ENCODE measurements around the gene KCNRG.

Gene KCNRG

DNA sequence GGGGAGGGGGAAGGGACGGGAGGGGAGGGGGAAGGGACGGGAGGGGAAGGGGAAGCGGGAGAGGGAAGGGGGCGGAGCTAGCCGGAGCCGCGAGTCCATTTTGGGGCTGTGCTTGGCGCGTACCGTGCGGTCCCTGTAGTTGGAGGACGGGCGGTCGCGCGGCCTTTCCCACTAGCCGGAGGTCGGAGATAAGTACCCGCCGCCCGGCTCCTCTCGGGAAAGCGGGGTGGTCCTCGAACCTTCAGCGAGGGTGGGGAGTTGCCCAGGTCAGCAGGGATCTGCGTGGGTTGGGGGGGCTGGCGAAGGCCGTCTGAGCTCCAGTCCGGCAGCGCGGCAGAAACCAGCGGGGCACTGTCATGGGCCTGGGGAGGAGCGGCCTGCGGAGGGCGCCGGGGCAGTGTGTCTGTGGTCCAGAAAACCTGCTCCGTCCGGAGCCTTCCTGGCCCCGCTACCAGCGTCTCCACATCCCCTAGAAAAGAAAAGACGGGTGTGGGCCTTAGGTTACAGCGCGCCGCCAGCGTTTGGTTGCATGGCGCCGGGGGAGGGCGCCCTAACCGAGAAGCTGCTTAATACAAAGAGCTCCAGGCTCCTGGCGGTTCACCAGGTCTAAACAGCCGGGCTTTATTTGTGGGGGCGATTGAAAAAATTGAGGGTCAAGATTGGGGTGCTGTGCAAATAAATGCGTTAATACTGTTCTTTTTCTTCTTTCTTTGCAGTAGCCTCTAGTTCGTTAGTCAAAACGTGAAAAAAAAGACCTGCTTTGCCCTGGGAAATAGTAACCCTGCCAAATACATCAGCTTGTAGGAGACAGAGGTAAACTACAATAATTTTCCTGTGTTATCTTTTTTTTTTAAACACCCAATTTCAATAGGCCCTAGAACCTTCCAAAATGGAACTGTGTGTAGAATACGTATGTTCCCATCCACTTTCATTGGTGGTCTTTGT lies 18.0 kb upstream of the KCNRG start, which contains the start of gene TRIM13:
Gene TRIM13 (plus strand): TSS at position 92 of the 945 bp plus-strand sequence. CDS start 14,899 bp downstream, outside the sequence.
- TF ChIP-seq, protein P1, sequence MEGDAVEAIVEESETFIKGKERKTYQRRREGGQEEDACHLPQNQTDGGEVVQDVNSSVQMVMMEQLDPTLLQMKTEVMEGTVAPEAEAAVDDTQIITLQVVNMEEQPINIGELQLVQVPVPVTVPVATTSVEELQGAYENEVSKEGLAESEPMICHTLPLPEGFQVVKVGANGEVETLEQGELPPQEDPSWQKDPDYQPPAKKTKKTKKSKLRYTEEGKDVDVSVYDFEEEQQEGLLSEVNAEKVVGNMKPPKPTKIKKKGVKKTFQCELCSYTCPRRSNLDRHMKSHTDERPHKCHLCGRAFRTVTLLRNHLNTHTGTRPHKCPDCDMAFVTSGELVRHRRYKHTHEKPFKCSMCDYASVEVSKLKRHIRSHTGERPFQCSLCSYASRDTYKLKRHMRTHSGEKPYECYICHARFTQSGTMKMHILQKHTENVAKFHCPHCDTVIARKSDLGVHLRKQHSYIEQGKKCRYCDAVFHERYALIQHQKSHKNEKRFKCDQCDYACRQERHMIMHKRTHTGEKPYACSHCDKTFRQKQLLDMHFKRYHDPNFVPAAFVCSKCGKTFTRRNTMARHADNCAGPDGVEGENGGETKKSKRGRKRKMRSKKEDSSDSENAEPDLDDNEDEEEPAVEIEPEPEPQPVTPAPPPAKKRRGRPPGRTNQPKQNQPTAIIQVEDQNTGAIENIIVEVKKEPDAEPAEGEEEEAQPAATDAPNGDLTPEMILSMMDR (IDR thresholded peaks at IDR 0.05; ENCODE audit: low read depth, low read length): peak; percentile 78
- H3K4me3 ChIP-seq (ENCODE audit: low read depth, low read length): peak within 1 kb of the TSS; percentile 80

DNA sequence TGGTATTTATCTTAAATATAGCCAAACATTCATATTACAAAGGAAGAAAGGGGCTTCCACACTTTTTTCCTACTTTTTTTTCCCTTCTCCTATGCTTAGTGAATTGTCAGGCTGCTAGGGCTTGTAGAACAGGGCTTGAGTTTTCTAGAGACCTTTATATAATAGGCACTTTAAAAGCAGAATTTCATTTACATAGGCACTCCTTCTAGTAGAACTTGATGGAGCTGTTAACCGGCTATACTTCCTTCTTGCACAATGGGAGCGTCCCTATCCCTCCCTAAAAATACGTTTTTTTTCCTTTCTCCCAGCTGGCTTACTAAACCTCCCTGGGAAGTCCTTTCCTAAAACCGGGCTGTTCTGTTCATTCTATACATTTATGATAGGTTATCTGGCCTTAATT lies 17.3 kb upstream of the KCNRG start:
- TF ChIP-seq, protein P1 (IDR thresholded peaks at IDR 0.05; ENCODE audit: low read depth, low read length): no peak
- H3K4me3 ChIP-seq (ENCODE audit: low read depth, low read length): peak overlapping the region; percentile 80

DNA sequence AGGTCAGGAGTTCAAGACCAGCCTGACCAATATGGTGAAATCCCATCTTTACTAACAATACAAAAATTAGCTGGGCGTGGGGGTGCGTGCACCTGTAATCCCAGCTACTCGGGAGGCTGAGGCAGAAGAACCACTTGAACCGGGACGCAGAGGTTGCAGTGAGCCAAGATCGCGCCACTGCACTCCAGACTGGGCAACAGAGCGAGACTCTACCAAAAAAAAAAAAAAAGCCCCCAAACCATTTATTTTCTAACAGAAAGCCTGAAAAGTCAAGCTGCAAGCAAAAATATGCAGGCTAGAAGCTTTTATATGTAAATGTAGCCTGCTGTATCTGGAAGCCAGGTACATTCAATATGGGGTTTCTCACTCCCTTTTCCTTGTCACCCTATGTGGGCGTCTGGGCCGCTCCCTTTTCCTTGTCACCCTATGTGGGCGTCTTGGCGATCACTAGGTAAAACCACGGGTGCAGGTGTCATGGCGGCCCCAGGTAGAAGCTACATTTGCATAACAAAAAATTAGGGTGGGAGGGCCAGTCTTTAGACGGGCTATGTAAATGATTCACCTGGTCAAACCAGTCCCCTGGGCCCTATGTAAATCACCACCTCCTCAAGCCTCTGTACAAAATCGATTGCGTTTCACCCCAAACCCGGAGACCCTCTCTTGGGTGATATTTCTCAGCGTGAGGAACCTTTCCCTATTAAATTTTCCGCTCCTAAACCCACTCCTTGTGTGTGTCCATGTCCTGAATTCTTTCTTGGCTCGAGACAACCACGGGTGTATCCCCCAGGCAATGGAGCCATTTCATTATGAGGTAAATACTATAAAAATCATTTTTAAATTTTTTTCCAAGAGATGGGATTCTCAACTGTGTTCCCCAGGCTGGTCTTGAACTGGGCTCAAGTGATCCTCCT lies 16.3 kb upstream of the KCNRG start:
- TF ChIP-seq, protein P1 (IDR thresholded peaks at IDR 0.05; ENCODE audit: low read depth, low read length): no peak
- H3K4me3 ChIP-seq (ENCODE audit: low read depth, low read length): peak overlapping the region; percentile 80

DNA sequence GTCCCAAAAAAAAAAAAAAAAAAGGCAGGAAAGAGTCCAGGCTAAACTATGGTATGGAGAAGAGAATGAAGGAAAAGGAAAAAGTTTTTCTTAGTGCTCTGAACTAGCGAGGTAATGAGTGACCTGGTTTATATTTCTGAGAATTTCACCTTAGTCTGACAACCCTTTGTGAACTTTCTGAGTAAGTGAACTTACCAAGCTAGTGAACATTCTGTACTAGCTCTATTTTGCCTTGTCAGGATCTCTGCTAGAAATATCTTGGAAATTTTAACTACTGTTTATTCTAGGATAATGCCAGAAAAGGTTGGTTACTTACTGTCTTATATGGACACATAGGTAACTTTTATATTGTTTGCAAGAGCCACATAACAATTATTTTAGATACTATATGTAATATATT lies 14.0 kb upstream of the KCNRG start:
- TF ChIP-seq, protein P1 (IDR thresholded peaks at IDR 0.05; ENCODE audit: low read depth, low read length): no peak
- no peak overlapping the region for H3K4me3 ChIP-seq (ENCODE audit: low read depth, low read length)

DNA sequence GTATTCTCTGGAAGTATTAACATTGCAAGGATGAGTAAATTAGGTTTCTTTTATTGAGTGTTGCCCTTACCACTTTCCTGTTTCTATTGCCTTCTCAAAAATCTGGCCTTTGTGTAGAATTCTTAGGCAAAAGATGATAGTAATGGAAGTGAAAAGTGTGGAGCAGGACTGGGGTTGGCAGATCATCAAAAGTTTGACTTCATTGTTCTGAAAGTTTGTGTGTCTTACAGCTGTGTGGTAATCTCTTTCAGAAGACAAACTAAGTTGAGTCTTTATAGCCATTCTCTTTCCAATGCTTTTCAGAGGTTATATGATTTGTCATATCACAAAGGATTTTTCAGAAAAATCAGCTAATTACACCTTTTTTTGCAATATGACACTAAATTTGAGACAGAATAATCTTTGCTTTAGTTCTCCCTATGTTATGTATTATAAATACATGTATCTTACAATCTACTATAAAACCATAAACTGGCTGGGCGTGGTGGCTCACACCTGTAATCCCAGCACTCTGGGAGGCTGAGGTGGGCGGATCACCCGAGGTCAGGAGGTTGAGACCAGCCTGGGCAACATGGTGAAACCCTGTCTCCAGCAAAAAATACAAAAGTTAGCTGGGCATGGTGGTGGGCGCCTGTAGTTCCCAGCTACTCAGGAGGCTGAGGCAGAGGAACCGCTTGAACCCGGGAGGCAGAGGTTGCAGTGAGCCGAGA lies 8.7 kb upstream of the KCNRG start:
- H3K4me3 ChIP-seq (ENCODE audit: low read depth, low read length): no peak overlapping the region
- TF ChIP-seq, protein P1 (IDR thresholded peaks at IDR 0.05; ENCODE audit: low read depth, low read length): no peak

DNA sequence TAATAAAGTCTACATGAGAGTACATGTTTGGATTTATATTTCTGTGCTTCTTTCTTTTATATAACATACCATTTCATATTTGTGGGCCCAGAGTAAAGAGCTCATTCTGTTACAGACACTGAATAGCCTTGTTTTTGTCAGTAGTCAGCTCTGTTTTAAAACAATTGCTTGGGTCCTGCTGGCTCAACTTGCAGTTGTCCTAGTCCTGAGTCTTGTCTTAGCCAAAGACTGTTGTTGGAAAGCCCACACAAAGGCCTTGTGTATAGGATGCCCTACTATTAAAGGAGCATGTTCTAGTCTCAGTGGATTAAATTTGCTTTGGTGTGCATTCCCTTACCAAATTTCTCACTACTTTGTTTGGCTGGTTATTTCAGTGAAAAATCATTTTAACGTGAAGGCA lies 3.8 kb upstream of the KCNRG start:
- TF ChIP-seq, protein P1 (IDR thresholded peaks at IDR 0.05; ENCODE audit: low read depth, low read length): no peak
- no peak overlapping the region for H3K4me3 ChIP-seq (ENCODE audit: low read depth, low read length)

Measured in WI38 (cell line).